Inferior parietal cortex (tissue), 1 donor: ENCODE results near the gene OR1Q1.
"Not testable (repeated sequence)": the region's sequence is repeated elsewhere in the genome, so short reads cannot be mapped to it uniquely, and the experiment has no call there.

Source experiments
- DNase-seq: peaks from one replicate; pipeline ENCODE4 v3.0.0-alpha.2; 2016; ENCODE audit errors: extremely low spot score

OR1Q1 gene, protein sequence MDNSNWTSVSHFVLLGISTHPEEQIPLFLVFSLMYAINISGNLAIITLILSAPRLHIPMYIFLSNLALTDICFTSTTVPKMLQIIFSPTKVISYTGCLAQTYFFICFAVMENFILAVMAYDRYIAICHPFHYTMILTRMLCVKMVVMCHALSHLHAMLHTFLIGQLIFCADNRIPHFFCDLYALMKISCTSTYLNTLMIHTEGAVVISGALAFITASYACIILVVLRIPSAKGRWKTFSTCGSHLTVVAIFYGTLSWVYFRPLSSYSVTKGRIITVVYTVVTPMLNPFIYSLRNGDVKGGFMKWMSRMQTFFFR

DNA sequence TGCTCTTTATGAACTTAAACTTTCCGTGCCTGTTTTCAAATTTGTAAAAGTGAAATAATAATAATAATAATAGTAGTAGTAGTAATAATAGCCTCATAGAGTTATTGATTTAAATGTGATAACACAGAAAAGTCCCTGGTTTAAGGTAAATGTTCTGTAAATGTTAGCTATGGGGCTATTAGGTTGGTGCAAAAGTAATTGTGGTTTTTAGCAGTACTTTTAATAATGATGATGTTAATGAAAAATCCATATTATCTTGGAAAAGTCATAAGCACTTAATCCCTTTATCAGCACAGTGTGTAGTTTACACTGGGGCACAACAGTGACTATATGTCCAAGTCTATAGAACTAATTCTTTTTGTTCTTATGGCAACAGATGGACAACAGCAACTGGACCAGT is at the start of gene OR1Q1:
Gene OR1Q1 (plus strand): TSS at position 377 of the 400 bp plus-strand sequence. CDS start 0 bp downstream, at position 377.
- DNase-seq = no peak

DNA sequence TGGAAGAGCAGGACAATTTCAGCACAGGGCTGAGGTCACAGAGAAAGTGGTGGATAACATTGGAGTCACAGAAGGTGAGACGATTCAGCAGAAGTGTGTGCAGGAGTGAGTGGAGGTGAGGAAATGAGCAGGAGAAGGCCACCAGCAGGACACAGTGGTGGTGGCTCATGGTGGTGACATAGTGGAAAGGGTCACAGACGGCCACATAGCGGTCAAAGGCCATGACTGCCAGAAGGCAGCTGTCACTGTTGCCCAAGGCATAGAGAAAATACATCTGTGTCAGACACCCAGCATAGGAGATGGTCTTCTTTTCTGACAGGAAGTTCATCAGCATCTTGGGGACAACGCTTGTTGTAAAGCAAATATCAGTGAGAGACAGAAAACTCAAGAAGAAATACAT is 46.6 kb upstream of the OR1Q1 start:
- DNase-seq = no peak

DNA sequence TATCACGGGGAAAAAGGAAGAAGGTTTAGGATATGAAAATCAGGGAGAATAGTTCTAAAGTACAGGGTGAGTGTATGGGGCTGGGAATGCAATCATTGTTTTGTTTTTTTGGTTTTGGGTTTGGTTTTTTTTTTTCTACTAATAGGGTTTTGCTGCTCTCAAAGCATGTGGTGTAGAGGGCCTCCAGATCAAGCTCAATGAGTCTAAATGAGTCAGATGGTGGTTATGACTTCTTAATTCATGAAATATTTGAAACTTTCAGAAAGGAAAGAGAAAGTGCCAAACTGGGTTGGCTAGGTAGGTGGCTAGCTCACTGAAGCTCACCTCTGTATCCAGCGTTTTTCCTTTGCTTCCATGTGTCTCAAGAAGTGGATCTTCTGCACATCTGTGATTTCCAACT is 42.1 kb upstream of the OR1Q1 start:
- DNase-seq = no peak

DNA sequence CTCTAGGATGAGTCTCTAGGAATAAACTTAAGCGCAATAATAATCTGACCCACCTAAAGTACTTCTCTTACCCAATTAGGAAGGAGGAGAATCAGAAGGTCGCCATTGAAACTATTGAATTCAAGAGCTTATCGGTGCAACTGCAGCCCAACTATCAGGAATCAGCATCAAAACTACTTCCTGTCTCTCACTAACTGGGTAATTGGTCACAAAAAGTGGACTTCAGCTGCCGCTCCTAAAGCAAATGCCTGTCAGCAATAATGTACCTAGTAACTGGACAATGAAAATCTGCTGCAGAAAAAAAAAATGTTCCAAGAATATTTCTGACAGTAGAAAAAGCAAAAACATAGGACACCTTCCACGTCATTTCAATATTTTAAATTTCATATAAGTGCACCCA is 34.7 kb upstream of the OR1Q1 start:
- DNase-seq = no peak

DNA sequence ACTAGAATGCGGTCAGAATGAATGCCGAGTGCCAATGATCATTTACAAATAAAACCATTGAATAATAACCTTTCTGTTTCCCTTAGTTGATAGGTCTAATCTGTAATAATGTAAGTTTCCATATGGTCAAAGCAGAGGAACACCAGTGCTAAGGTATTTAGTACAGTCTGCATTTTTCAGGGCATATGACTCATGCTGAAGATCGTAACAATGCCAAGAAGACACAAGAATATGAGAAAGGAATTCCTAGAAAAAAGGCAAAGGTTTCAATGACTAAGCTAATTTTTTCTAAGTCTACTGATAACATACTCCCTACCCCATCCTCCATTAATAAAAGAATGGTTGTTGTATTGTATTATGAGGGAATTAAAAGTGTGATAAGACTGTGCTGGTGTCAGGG is 34.2 kb upstream of the OR1Q1 start:
- DNase-seq = no peak

DNA sequence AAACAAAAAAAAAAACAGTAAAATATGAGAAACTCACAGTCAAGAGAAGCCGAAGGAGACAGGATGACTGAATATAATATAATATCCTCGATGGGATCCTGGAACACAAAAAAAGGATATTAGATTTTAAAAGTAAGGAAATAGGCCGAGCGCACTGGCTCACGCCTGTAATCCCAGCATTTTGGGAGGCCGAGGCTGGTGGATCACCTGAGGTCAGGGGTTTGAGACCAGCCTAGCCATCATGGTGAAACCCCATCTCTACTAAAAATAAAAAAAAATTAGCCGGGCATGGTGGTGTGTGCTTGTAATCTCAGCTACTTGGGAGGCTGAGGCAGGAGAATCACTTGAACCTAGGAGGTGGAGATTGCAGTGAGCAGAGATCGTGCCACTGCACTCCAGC is 31.3 kb upstream of the OR1Q1 start, which contains the start of gene OR1L8:
Gene OR1L8 (minus strand): TSS at position 101 of the 400 bp plus-strand sequence. CDS start 14,907 bp downstream, outside the sequence.
- not testable (repeated sequence) for DNase-seq

DNA sequence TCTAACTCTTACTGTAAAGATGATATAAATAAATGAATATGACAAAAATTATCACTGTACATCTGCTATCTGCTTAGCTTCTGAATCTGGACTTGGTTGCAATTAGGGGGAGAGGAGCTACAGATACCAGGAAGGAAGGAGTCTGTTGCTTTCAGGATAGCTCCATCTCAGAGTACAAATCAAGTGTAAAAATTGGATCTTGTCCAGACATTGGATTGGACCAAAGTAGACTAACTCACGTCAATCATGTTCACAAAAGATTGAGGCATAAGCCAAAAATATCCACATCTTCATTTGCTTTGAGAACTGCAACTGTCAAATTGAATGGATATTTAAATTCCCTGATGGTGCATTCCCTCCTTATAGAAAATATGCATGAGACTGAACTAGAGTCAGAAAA is 8.8 kb upstream of the OR1Q1 start:
- DNase-seq = no peak

DNA sequence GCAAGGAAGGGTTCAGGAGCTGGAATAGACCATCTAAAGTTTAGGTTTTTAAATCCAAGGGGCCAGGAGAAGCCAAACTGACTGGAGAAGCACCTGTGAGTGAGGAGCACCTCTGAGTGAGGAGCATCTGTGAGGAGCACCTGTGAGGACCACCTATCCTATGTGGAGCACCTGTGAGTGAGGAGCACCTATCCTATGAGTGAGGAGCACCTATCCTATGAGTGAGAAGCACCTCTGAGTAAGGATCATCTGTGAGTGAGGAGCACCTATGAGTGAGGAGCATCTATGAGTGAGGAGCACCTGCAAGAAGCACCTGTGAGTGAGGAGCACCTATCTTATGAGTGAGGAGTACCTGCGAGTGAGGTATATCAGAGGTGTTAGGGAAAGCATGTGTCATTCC is 8.0 kb upstream of the OR1Q1 start:
- no peak for DNase-seq

DNA sequence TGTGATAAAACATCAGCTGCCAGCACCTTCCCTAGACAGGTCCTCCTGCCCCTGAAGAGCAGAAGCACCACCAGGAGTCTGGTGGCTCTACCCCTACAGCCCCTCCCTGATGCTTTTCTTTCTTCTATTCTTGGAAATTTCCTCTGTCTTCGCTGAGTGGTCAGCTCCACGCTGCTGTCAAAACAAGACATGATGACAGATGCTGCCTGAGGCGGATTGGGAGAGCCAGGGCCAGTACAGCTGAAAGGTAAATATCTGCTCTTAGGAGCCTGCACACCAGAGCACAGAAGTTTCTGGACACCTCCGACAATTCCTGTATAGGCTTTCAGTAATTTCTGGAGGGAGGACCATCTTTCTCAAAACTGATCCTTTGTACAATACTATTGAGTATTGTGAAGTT is 4.7 kb upstream of the OR1Q1 start:
- DNase-seq = no peak

DNA sequence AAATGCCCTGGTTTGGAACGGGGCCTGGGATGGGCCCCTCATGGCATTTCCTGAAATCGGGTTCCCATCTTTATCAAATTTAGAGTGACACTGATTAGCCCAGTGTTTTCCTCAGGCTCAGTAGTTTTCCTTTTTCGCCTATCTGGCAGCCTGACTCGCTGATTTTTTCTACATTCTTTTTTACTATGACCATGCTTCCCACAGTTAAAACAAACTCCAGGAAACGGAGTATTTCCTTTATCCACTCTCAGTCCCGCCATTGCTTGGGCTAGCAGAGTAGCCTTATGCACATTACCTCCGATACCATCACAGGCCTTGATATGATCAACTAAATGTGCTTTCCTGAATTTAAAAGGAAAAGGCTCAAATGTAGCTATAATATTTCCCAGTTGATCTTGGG is 5.5 kb downstream of the OR1Q1 start:
- no peak for DNase-seq

DNA sequence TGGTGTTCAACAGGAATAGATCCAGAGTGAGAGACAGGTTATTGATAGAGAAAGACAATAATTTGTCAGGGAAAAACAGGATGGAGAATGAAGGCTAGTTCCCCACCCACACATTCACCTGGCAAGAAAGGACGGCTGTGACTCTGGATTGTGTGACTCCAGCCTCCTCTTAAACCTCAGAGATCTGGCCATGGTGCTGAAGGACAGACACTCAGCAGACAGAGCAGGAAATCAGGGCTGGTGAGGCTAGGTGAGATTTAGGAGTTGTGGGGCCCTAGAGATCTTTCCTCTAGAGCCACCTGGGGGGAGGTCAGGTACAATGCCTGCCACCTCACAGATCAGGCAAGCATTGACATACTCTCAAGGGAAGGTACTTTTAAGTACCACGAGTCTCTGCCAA is 27.7 kb downstream of the OR1Q1 start:
- DNase-seq = no peak

DNA sequence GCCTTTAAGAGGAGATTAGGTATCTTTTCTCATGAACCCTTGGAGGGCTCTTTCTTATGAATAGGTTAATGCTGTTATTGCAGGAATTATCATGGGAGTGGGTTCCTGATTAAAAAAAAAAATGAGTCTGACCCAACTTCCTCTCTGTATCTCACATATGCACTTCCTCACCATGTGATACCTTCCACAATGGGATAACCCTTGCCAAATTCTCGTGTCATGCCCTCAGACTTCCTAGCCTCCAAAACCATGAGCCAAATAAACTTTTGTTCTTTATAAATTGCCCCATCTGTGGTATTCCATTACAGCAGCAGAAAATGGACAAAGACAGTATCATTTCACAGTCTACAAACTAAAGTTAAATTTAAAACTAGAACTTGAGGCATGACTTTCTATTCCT is 41.8 kb downstream of the OR1Q1 start:
- no peak for DNase-seq

DNA sequence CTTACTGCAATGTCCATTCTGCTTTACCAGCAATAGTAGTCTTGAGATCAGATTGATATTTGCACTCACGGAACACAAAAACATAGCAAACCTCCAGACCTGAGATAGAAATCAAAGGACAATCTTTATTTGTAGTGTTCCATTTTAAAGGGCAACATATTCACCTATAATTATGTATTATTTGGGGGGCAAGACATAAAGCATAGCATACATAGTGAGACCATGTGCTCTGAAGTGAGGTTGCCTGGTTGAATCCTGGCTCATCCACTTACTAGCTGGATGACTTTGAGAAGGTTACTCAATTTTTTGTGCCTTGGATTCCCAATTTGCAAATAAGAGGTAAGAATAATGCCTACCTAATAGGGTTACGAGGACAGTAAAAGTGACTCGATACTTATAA is 43.0 kb downstream of the OR1Q1 start, which contains the start of gene OR1B1:
Gene OR1B1 (minus strand): TSS at position 101 of the 400 bp plus-strand sequence.
- no peak for DNase-seq

DNA sequence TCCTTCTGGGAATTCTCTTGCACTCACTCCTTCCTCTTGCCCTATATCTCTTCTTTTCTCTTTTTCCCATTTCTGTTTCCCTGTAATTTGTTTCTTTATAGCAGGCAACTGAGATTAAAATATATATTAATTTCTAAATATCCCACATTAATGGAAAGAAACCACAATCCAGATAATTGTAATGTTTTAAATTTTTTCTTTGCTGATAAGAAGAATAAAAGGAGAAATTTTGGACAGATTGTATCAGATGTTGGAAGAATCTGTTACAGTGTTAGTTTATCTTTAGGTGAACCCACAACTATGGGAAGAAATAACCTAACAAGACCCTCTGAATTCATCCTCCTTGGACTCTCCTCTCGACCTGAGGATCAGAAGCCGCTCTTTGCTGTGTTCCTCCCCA is 46.9 kb downstream of the OR1Q1 start, which contains the start of gene OR1L1:
Gene OR1L1 (plus strand): TSS at position 301 of the 400 bp plus-strand sequence. CDS start 0 bp downstream, at position 301.
- no peak for DNase-seq
